Cardiac fibroblast (primary cell): ENCODE results near the gene OLIG1.

Experiments
- DNase-seq, 2 donors: peaks; one replicate each; pipeline versions ENCODE4 v3.0.0 to v3.0.0-alpha.2; 2010; ENCODE audit warnings: low read depth in 2 of 2
- H3K4me3 ChIP-seq, 2 donors: replicated peaks in 1 of 2; 1 replicate in 1 of 2; 2 replicates in 1 of 2; pipeline ENCODE4 v1.5.1; 2011; ENCODE audit warnings: low read depth in 2 of 2, low read length in 2 of 2, mild to moderate bottlenecking in 2 of 2, moderate library complexity in 1 of 2
- TF ChIP-seq, protein P1 (sequence below): IDR thresholded peaks from one replicate; pipeline ENCODE4 v1.5.1; 2011; ENCODE audit warnings: low read depth, mild to moderate bottlenecking, low read length, inconsistent platforms

OLIG1 gene

GRCh38 chr21:33069994-33070743 lies at the start of gene OLIG1:
Gene OLIG1, plus strand, starts transcription at chr21:33070141. Its CDS starts 106 bp downstream, at chr21:33070247.
- TF ChIP-seq, protein P1, sequence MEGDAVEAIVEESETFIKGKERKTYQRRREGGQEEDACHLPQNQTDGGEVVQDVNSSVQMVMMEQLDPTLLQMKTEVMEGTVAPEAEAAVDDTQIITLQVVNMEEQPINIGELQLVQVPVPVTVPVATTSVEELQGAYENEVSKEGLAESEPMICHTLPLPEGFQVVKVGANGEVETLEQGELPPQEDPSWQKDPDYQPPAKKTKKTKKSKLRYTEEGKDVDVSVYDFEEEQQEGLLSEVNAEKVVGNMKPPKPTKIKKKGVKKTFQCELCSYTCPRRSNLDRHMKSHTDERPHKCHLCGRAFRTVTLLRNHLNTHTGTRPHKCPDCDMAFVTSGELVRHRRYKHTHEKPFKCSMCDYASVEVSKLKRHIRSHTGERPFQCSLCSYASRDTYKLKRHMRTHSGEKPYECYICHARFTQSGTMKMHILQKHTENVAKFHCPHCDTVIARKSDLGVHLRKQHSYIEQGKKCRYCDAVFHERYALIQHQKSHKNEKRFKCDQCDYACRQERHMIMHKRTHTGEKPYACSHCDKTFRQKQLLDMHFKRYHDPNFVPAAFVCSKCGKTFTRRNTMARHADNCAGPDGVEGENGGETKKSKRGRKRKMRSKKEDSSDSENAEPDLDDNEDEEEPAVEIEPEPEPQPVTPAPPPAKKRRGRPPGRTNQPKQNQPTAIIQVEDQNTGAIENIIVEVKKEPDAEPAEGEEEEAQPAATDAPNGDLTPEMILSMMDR: no peak
- no peak within 1 kb of the TSS for H3K4me3 ChIP-seq
- peak; percentile 16 to 19 for DNase-seq

- TF ChIP-seq, protein P1: no peak
- H3K4me3 ChIP-seq: no peak overlapping the region
- no peak for DNase-seq
Measured at GRCh38 chr21:33020558-33021100, 49.3 kb upstream of the OLIG1 start.

GRCh38 chr21:33021150-33021549 lies 48.8 kb upstream of the OLIG1 start:
- TF ChIP-seq, protein P1: no peak
- H3K4me3 ChIP-seq: no peak overlapping the region
- DNase-seq: no peak

DNA sequence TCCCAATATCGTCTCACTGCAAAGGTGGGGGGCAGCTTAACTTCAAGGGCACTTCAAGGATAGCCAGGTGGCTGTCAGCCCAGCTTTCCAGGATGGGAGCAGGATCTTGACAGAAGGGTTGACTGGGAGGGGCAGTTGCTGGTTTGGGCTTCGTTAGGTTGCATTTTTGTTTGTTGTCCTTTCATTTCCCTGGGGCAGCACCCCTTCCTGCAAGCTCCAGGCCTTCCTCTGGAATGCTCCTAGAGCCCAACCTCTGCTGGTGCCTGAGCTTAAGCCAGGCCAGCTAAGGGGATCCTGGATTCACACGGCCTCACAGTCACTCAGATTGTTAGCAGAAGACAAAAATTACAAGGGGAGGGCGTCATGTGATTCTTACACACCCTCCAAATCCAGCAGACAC lies 48.3 kb upstream of the OLIG1 start:
- TF ChIP-seq, protein P1: no peak
- no peak overlapping the region for H3K4me3 ChIP-seq
- no peak for DNase-seq

DNA sequence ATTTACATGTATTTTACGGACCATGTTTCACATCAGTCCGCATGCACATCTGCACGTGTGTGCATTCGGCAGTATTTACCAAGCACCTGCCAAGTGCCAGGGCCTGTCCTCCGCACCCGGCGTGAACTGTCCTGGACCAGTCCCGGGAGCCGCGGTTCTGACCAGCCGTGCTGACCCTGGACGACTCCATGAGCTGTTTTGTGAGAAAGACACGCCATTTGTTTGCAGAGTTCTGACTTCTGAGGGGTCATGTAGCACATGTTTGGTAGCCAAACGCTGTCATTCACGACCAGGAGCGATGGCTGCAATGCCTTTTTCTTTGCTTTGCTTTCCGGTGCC lies 47.5 kb upstream of the OLIG1 start:
- TF ChIP-seq, protein P1: no peak
- no peak overlapping the region for H3K4me3 ChIP-seq
- no peak for DNase-seq

DNA sequence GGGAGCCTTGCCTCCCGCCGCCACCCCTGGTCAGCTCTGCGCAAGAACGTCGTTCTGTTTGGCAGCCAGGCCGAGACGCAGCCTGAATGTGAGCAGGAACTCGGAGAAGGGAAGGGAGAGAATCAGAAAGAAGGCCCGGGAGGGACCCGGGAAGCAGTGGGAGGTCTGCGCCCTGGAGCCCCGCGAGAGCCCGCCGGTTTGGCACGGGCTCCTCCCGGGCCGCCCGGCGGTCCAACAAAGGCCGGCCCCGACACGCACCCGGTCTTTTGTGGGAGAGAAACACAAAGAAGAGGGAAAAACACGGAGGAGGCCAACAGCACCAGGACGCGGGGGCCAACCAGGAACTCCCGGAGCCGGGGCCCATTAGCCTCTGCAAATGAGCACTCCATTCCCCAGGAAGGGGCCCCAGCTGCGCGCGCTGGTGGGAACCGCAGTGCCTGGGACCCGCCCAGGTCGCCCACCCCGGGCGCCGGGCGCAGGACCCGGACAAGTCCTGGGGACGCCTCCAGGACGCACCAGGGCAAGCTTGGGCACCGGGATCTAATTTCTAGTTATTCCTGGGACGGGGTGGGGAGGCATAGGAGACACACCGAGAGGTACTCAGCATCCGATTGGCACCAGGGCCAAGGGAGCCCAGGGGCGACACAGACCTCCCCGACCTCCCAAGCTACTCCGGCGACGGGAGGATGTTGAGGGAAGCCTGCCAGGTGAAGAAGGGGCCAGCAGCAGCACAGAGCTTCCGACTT lies 46.9 kb upstream of the OLIG1 start:
- DNase-seq: no peak
- TF ChIP-seq, protein P1: no peak
- no peak overlapping the region for H3K4me3 ChIP-seq
